ENCODE measurements around the gene ZNF576. TPM values are rescaled to one million over a fixed set of nuclear protein-coding genes. Genes with fewer than 3 reads are reported as not detected.

The ZNF576 gene
- total and polyA plus RNA-seq, 2 of the 13 experiments (the other 11 are each of a cell fraction or from before 2014, with no cell fraction given) = 7.2 to 9.6 TPM

DNA sequence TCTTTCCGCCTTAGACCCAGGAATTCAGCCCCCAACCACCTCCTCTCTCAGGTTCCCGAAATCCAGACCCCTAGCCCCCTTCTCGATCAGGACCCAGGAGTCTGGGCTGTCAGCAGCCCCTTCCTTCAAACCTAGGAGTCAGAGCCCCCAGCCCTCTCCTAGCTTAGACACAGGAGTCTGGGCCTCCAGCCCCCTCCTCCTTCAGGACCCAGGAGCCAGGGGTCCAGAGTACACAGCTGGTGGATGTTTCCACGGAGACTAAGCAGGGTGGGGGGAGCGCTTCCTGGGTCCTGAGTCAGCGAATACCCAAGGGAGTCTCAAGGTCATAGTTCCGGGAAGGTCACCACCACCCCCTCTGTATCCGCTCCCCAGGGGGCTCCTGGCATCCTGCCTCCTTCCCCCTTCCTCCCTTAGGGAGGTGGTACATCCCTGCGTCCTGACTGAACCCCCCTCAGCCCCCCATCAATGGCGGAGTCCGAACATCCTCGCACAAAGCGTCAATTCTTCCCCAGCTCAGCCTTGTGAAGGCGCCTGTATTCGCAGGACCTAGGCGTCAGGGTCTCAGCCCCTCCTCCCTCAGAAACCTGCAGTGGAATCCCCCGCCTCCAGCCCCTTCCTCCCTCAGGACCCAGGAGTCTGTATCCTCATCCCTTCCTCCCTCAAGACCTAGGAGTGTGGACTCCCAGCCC is 38.6 kb downstream of the ZNF576 start (continued):
- TF ChIP-seq ZSCAN31 (CRISPR knock-in tag; IDR thresholded peaks at IDR 0.05; ENCODE audit: low read depth) (no peak), SAFB2 (CRISPR knock-in tag; IDR thresholded peaks at IDR 0.05; ENCODE audit: borderline replicate concordance, low read depth) (no peak), ZBTB8A (CRISPR knock-in tag; IDR thresholded peaks at IDR 0.05; ENCODE audit: borderline replicate concordance, low read depth) (no peak), TBP (CRISPR knock-in tag; IDR thresholded peaks at IDR 0.05) (no peak), RBM22 (optimal IDR thresholded peaks at IDR 0.05; ENCODE audit: low read length) (peak; percentile 49), MXD4 (CRISPR knock-in tag; IDR thresholded peaks at IDR 0.05) (no peak), TCF7L2 (IDR thresholded peaks at IDR 0.05; ENCODE audit: low read depth, low read length) (no peak), JUND (CRISPR knock-in tag; IDR thresholded peaks at IDR 0.05) (no peak)
- TF ChIP-seq, protein P1, sequence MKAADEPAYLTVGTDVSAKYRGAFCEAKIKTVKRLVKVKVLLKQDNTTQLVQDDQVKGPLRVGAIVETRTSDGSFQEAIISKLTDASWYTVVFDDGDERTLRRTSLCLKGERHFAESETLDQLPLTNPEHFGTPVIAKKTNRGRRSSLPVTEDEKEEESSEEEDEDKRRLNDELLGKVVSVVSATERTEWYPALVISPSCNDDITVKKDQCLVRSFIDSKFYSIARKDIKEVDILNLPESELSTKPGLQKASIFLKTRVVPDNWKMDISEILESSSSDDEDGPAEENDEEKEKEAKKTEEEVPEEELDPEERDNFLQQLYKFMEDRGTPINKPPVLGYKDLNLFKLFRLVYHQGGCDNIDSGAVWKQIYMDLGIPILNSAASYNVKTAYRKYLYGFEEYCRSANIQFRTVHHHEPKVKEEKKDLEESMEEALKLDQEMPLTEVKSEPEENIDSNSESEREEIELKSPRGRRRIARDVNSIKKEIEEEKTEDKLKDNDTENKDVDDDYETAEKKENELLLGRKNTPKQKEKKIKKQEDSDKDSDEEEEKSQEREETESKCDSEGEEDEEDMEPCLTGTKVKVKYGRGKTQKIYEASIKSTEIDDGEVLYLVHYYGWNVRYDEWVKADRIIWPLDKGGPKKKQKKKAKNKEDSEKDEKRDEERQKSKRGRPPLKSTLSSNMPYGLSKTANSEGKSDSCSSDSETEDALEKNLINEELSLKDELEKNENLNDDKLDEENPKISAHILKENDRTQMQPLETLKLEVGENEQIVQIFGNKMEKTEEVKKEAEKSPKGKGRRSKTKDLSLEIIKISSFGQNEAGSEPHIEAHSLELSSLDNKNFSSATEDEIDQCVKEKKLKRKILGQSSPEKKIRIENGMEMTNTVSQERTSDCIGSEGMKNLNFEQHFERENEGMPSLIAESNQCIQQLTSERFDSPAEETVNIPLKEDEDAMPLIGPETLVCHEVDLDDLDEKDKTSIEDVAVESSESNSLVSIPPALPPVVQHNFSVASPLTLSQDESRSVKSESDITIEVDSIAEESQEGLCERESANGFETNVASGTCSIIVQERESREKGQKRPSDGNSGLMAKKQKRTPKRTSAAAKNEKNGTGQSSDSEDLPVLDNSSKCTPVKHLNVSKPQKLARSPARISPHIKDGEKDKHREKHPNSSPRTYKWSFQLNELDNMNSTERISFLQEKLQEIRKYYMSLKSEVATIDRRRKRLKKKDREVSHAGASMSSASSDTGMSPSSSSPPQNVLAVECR (CRISPR knock-in tag; IDR thresholded peaks at IDR 0.05; ENCODE audit: borderline replicate concordance) = no peak; the same call in 1 of the 2 replicates
- TF ChIP-seq, protein P2, sequence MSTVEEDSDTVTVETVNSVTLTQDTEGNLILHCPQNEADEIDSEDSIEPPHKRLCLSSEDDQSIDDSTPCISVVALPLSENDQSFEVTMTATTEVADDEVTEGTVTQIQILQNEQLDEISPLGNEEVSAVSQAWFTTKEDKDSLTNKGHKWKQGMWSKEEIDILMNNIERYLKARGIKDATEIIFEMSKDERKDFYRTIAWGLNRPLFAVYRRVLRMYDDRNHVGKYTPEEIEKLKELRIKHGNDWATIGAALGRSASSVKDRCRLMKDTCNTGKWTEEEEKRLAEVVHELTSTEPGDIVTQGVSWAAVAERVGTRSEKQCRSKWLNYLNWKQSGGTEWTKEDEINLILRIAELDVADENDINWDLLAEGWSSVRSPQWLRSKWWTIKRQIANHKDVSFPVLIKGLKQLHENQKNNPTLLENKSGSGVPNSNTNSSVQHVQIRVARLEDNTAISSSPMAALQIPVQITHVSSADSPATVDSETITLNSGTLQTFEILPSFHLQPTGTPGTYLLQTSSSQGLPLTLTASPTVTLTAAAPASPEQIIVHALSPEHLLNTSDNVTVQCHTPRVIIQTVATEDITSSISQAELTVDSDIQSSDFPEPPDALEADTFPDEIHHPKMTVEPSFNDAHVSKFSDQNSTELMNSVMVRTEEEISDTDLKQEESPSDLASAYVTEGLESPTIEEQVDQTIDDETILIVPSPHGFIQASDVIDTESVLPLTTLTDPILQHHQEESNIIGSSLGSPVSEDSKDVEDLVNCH (CRISPR knock-in tag; IDR thresholded peaks at IDR 0.05) = no peak
- TF ChIP-seq, protein P3, sequence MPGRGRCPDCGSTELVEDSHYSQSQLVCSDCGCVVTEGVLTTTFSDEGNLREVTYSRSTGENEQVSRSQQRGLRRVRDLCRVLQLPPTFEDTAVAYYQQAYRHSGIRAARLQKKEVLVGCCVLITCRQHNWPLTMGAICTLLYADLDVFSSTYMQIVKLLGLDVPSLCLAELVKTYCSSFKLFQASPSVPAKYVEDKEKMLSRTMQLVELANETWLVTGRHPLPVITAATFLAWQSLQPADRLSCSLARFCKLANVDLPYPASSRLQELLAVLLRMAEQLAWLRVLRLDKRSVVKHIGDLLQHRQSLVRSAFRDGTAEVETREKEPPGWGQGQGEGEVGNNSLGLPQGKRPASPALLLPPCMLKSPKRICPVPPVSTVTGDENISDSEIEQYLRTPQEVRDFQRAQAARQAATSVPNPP (CRISPR knock-in tag; IDR thresholded peaks at IDR 0.05) = no peak
- TF ChIP-seq, protein P4, sequence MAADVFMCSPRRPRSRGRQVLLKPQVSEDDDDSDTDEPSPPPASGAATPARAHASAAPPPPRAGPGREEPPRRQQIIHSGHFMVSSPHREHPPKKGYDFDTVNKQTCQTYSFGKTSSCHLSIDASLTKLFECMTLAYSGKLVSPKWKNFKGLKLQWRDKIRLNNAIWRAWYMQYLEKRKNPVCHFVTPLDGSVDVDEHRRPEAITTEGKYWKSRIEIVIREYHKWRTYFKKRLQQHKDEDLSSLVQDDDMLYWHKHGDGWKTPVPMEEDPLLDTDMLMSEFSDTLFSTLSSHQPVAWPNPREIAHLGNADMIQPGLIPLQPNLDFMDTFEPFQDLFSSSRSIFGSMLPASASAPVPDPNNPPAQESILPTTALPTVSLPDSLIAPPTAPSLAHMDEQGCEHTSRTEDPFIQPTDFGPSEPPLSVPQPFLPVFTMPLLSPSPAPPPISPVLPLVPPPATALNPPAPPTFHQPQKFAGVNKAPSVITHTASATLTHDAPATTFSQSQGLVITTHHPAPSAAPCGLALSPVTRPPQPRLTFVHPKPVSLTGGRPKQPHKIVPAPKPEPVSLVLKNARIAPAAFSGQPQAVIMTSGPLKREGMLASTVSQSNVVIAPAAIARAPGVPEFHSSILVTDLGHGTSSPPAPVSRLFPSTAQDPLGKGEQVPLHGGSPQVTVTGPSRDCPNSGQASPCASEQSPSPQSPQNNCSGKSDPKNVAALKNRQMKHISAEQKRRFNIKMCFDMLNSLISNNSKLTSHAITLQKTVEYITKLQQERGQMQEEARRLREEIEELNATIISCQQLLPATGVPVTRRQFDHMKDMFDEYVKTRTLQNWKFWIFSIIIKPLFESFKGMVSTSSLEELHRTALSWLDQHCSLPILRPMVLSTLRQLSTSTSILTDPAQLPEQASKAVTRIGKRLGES (CRISPR knock-in tag; IDR thresholded peaks at IDR 0.05; ENCODE audit: borderline replicate concordance) = no peak
- TF ChIP-seq, protein P5, sequence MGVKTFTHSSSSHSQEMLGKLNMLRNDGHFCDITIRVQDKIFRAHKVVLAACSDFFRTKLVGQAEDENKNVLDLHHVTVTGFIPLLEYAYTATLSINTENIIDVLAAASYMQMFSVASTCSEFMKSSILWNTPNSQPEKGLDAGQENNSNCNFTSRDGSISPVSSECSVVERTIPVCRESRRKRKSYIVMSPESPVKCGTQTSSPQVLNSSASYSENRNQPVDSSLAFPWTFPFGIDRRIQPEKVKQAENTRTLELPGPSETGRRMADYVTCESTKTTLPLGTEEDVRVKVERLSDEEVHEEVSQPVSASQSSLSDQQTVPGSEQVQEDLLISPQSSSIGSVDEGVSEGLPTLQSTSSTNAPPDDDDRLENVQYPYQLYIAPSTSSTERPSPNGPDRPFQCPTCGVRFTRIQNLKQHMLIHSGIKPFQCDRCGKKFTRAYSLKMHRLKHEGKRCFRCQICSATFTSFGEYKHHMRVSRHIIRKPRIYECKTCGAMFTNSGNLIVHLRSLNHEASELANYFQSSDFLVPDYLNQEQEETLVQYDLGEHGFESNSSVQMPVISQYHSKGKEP (CRISPR knock-in tag; IDR thresholded peaks at IDR 0.05) = no peak
- TF ChIP-seq, protein P6, sequence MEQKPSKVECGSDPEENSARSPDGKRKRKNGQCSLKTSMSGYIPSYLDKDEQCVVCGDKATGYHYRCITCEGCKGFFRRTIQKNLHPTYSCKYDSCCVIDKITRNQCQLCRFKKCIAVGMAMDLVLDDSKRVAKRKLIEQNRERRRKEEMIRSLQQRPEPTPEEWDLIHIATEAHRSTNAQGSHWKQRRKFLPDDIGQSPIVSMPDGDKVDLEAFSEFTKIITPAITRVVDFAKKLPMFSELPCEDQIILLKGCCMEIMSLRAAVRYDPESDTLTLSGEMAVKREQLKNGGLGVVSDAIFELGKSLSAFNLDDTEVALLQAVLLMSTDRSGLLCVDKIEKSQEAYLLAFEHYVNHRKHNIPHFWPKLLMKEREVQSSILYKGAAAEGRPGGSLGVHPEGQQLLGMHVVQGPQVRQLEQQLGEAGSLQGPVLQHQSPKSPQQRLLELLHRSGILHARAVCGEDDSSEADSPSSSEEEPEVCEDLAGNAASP (CRISPR knock-in tag; IDR thresholded peaks at IDR 0.05; ENCODE audit: borderline replicate concordance) = 0 out of 2 replicates have a peak, but pooled peaks have one; percentile 19
